Muscle of back (tissue), 11 donors: ENCODE results near the gene DBNDD2. TPM values are rescaled to one million over a fixed set of nuclear protein-coding genes. Genes with fewer than 3 reads are reported as not detected.

Experiments used
- DNase-seq, 3 donors: peaks; one replicate each; pipeline versions ENCODE4 v3.0.0 to v3.0.0-alpha.2; 2013
- polyA plus RNA-seq, 10 donors: library from polyadenylated mRNA; unstranded; fragments of 120-200 nt; gene quantifications; one replicate each; pipeline ENCODE4 v1.2.1, GENCODE V29; 2013; ENCODE audit not compliant: insufficient read length in 10 of 10

The DBNDD2 gene
- polyA plus RNA-seq, 10 donors: 17.2 to 26.4 (median 22.8) TPM

DNA sequence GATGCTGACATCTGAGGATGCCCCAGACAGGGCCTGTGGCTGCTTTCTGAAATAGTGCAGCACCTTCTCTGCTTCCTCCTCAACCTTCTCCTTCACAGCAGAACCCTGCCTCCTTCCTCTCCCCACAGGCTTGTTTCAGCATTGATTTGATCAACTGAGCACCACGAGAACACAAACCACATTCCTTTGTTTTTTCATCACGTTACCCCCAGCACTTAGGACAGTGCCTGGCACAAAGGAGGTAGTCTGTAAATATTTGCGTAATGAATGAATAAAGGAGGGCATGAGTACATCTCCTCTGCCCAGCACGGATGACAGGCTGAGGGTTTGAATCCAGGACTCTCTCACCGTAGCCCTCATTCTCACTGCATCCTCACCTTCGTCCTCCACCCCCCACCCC, 40.2 kb downstream of the DBNDD2 start:
- no peak for DNase-seq

DNA sequence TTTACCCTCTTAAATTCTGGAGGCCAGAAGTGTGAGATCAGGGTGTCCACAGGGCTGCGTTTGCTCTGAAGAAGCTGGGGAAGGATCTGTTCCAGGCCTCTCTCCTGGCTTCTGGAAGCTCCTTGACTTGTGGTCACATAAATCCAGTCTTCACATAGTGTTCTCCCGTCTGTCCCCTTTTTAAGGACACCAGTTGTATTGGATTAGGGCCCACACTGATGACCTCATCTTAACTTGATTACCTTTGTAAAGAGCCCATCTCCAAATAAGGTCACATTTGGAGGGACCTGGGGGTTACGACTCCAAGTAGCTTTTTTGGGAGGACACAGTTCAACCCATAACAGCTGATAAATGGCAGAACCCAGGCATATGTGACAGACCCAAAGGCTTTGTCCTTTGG, 41.4 kb downstream of the DBNDD2 start:
- no peak for DNase-seq

DNA sequence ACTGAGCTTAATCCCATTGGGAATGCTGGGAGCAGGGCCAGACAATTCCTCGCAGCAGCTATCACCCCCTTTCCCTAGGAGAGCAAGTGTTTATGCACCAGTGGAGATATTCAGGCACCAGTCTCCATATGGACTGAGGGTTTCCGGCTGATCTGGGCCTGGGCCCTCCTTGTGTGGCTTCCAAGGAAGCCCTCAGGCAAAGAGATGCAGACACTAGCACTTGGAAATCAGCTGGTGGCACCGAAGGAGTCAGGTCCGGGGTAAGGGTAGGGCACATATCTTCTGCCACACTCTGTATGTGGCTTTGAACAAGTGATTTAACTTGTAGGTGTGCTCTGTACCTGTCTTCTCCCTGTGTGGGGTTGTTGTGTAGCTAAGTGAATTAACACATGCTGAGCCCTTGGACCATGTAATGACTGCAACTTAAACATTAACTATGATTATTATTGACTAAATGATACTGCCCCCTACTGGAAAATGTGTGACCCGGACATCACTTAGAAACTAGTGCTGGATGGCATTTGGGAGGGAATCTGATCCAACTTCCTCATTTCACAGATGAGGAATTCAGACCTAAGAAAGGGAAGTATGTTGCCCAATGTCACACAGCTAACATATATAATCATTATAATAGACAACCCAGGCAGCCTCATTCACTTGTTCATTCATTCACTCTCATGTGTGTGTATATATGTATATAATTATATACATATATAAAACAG, 42.2 kb downstream of the DBNDD2 start:
- peak in 1 of 3 donors; percentile 16 for DNase-seq

DNA sequence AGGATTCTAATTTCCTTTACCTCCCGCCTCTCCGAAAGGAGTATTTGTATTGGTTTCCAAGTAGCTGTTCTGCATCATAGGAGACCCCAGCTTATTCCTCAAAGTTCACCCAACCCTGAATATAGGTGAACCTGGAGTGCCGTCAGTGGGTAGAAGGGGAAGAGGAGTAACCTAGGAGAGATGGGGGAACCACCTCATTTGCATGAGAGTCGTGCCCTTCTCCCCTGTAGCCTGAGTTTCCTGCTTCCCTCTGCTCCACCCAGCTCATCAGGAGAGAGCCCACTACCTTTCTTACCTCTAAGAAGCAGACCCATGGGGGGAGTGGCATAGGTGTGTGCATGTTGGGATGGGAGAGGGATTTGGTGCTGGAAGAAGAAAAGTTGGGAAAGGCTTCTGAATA, 44.1 kb downstream of the DBNDD2 start:
- DNase-seq: no peak

DNA sequence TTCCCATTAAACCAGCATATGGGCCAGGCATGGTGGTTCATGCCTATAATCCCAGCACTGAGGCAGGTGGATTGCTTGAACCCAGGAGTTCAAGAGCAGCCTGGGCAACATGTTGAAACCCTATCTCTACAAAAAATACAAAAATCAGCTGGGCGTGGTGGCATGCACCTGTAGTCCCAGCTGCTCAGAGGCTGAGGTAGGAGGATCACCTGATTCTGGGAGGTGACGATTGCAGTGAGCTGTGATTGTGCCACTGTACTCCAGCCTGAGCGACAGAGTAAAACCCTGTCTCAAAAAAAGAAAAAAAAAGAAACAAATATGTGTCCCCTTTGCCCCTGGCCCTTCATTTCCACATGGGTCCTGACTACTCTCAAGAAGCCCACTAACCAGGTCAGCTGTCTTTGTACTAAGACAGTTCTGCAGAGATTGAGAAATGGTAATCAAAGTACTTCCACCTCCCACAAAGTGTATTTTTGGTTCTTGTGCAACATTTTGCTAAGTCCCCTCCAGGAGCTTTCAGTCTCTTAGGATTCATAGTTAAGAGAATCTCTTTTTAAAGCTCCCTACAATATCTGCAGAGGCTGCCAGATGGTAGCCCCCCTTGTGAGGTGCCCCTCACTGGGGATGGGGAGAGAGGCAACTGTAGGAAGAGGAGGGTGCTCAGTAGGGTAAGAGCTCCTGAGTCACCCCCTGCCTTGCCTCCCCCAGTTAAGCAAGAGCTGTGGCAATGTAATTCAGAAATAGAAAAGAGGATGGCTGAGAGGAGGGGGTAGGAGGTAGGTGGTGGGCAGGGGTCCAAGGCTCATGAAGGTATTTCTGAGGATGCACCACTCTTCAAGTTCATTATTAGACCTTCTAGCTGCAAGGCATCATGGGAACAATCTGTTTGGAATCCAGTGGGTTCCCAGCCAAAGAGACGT, 44.9 kb downstream of the DBNDD2 start:
- DNase-seq: no peak

DNA sequence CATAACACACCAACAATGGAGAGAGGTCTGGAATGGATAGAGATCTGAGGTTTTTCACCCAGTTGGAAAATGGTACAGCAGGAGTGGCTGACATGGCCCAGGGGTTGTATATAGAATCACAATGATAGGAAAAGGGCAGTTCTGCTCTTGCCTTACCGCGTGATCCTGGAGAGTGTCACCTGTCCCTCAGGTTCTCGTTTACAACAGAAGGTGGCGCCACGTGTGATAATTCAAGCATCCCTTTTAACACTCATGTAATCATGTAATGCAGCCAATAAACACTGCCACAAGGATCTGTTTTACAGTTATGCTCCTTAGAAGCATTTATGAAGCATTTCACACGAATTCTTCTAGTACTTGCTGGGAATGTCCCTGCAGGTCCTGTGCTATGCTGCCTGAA, 48.5 kb downstream of the DBNDD2 start:
- no peak for DNase-seq

DNA sequence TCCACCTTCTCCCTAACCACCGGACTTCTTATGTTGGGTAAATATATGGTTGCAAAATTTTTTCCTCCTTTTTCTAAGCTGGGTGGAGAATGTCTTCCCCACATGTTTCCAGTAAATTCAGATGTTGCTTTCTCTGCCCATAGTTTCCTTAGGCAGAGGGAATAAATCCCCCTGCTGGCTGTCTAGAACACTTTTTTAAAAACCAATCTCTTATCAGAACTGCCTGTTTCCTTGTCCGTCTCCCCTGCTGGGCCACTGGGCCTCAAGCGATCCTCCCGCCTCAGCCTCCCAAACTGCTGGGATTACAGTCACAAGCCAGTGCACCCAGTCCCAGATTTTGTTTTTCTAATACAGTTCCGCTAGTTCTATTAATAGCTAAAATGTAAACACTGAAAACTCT, 51.5 kb downstream of the DBNDD2 start:
- no peak for DNase-seq

Other genes with a start within 250 kb of the DBNDD2 start
- not detected for gene PI3, start 233.4 kb upstream of the DBNDD2 start, polyA plus RNA-seq
- under 1 TPM in 1 of 10 donors, not detected in 9; 0.07 TPM for gene SEMG1, start 201.3 kb upstream of the DBNDD2 start, polyA plus RNA-seq
- not detected for gene SEMG2, start 186.9 kb upstream of the DBNDD2 start, polyA plus RNA-seq
- under 1 TPM in 3 of 10 donors, not detected in 7; 0.34 to 0.71 (median 0.69) TPM for gene SLPI, start 153.7 kb upstream of the DBNDD2 start, polyA plus RNA-seq
- gene RBPJL, start 101.4 kb upstream of the DBNDD2 start, polyA plus RNA-seq: under 1 TPM in 1 of 10 donors, not detected in 9; 0.14 TPM
- 1 to 10 TPM in 2 of 10 donors, under 1 TPM in 8; 0.34 to 2.5 (median 0.63) TPM for gene MATN4, start 100.0 kb upstream of the DBNDD2 start, polyA plus RNA-seq
- 10 to 100 TPM in 3 of 10 donors, 1 to 10 TPM in 7; 4.6 to 15.3 (median 7.7) TPM for gene SDC4, start 59.9 kb upstream of the DBNDD2 start, polyA plus RNA-seq
- 10 to 100 TPM; 13.7 to 17.9 (median 15.9) TPM for gene SYS1, start 45.1 kb upstream of the DBNDD2 start, polyA plus RNA-seq
- gene TP53TG5, start 30.0 kb upstream of the DBNDD2 start, polyA plus RNA-seq: 1 to 10 TPM in 2 of 10 donors, under 1 TPM in 8; 0.41 to 1.4 (median 0.68) TPM
- 10 to 100 TPM; 61.2 to 79.5 (median 71.6) TPM for gene PIGT, start 7.9 kb downstream of the DBNDD2 start, polyA plus RNA-seq
- gene WFDC2, start 61.5 kb downstream of the DBNDD2 start, polyA plus RNA-seq: 1 to 10 TPM in 1 of 10 donors, under 1 TPM in 6, not detected in 3; 0.26 to 1.9 (median 0.77) TPM
- not detected for gene SPINT3, start 107.3 kb downstream of the DBNDD2 start, polyA plus RNA-seq
- gene WFDC6, start 131.2 kb downstream of the DBNDD2 start, polyA plus RNA-seq: not detected
- gene EPPIN, start 139.1 kb downstream of the DBNDD2 start, polyA plus RNA-seq: under 1 TPM in 2 of 10 donors, not detected in 8; 0.11 to 0.16 TPM
- gene WFDC8, start 171.0 kb downstream of the DBNDD2 start, polyA plus RNA-seq: not detected
- not detected for gene WFDC10A, start 221.4 kb downstream of the DBNDD2 start, polyA plus RNA-seq
- not detected for gene WFDC9, start 223.0 kb downstream of the DBNDD2 start, polyA plus RNA-seq